BJ (cell line): ENCODE measurements around the gene PITX2. TPM values are rescaled to one million over a fixed set of nuclear protein-coding genes. Genes with fewer than 3 reads are reported as not detected.

Experiments used
- CTCF ChIA-PET: fragments of 350-600 bp; formaldehyde crosslinking; extraction: SDS; loops from one replicate; lab custom pipeline; 2021; ENCODE audit warnings: antibody characterized with exemption, inconsistent platforms; lab: Yijun Ruan, JAX
- POLR2A ChIA-PET: fragments of 300-600 bp; sonication (Branson Sonifier 250); formaldehyde crosslinking; extraction: SDS; loops from one replicate; lab custom pipeline; 2021; ENCODE audit warnings: antibody characterized with exemption; lab: Charles Lee
- DNase-seq: peaks from one replicate; pipeline ENCODE4 v3.0.0-alpha.2; 2011; ENCODE audit warnings: low read depth
- H3K27me3 ChIP-seq: 2 replicates; pipeline ENCODE4 v1.6.0; 2011; ENCODE audit warnings: low read length; ENCODE audit not compliant: control insufficient read depth, insufficient read depth
- H3K36me3 ChIP-seq: 2 replicates; pipeline ENCODE4 v1.5.1; 2011; ENCODE audit warnings: low read length; ENCODE audit not compliant: control insufficient read depth, insufficient read depth
- H3K4me3 ChIP-seq: 2 replicates; pipeline ENCODE4 v1.5.1; 2011; ENCODE audit warnings: low read depth, mild to moderate bottlenecking, control low read depth, low read length
- polyA plus RNA-seq: library from polyadenylated mRNA; depleted of rRNA; stranded (reverse); fragments of >200 nt; gene quantifications from 2 replicates; pipeline ENCODE4 v1.2.3, GENCODE V29; 2011
- TF ChIP-seq, protein P1 (sequence below): IDR thresholded peaks from 2 replicates; pipeline ENCODE4 v1.5.1; 2011; ENCODE audit warnings: low read depth, mild to moderate bottlenecking, control low read depth, inconsistent platforms, low read length, moderate library complexity; ENCODE audit not compliant: insufficient read depth

PITX2 gene
- polyA plus RNA-seq, 1 experiment = 1.1 TPM

DNA sequence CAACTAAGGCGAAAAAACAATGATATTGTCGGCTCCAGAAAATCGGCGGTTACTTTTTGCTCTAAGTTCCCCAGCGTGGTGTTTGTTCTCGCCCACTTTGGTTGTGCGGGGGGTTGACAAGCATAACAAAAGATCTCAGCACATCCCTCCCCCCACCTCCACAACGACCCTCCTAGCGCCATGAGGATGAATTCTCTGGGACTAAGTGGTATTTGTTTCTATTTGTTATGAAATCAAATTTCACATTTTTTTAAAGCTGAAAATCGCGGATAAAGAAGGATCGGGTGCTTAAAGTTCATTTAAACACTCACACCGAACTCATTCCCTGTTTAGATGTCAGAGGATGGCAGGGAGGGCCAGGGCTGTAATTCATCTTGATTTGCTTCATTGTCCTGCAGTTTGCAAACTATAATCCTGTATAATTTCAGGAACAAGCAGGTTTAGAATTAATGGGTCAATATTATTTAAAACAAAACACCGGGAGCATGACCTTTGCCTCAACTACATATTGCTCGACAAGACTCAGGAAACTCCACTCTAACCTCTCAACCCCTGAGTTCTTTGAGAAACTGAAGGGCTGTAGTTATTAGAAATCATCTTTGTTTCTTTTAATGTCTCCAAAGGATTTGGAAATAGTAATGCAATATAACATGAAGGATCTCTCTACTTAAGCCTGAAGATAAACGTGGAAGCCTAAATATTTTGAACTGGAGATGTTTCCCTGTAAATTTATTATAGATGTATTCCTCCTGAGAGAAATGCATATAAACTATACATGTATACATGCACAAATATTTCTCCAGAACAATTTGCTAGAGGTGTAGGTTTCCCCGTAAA is 6.4 kb downstream of the PITX2 start:
- CTCF ChIA-PET = interaction anchor here (0.7 to 1.4 kb wide), 2 partner anchors 12 to 1835 kb away, joined by 3 read pairs; no protein-coding TSS in a partner anchor
- DNase-seq = no peak
- no peaks in the 10 kb centered on the region for H3K36me3 ChIP-seq
- peaks cover 57% of the 10 kb centered on the region for H3K27me3 ChIP-seq
- no peak overlapping the region for H3K4me3 ChIP-seq
- POLR2A ChIA-PET = no interaction called here
- TF ChIP-seq, protein P1, sequence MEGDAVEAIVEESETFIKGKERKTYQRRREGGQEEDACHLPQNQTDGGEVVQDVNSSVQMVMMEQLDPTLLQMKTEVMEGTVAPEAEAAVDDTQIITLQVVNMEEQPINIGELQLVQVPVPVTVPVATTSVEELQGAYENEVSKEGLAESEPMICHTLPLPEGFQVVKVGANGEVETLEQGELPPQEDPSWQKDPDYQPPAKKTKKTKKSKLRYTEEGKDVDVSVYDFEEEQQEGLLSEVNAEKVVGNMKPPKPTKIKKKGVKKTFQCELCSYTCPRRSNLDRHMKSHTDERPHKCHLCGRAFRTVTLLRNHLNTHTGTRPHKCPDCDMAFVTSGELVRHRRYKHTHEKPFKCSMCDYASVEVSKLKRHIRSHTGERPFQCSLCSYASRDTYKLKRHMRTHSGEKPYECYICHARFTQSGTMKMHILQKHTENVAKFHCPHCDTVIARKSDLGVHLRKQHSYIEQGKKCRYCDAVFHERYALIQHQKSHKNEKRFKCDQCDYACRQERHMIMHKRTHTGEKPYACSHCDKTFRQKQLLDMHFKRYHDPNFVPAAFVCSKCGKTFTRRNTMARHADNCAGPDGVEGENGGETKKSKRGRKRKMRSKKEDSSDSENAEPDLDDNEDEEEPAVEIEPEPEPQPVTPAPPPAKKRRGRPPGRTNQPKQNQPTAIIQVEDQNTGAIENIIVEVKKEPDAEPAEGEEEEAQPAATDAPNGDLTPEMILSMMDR = no peak

DNA sequence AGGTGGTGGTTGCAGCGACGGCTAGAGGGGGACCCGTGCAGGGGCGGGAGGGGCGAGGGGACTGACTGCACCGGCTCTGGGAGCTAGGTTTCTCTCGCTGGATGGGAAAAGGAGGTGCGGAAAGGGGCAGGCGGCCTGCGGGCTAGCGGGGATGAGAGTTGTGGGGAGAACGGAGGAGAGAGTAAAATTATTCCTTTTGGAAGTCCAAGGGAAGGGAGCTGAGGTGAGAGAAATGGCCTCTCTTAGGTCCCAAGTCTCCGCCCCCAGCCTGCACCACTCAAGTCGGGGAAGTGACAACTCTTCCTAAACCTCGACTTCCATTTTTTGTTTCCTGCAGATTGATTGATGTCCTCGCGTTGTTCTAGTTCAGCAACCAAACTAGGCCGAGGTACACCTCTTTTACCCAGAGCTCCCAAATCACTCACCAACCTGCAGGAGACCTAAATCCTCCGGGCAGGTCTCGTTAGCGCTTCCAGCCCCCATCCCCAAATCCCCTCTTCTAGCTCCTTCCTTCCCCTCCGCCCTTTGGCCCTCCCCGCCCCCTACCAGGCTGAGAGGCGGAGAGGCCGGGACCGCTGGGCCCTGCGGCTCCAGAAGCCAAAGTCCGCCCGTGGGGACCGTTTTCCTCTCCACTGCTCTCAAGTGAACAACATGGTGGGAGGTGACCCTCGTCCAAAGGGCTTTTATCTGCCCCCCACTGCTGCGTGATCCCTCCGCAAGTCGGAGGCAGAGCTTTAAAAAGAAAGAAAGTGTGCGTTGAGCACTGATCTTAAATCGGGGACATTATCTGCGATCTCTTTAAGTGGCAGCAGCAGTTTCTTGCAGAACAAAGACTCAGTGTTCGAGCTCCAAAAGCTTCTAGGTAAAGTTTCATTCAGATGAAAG is 7.3 kb downstream of the PITX2 start:
- H3K4me3 ChIP-seq = no peak overlapping the region
- no peaks in the 10 kb centered on the region for H3K36me3 ChIP-seq
- TF ChIP-seq, protein P1 = no peak
- CTCF ChIA-PET = interaction anchor here (1.1 to 1.4 kb wide), 2 partner anchors 12 to 29 kb away, joined by 3 read pairs; no protein-coding TSS in a partner anchor
- peaks cover 53% of the 10 kb centered on the region for H3K27me3 ChIP-seq
- DNase-seq = no peak
- POLR2A ChIA-PET = no interaction called here

DNA sequence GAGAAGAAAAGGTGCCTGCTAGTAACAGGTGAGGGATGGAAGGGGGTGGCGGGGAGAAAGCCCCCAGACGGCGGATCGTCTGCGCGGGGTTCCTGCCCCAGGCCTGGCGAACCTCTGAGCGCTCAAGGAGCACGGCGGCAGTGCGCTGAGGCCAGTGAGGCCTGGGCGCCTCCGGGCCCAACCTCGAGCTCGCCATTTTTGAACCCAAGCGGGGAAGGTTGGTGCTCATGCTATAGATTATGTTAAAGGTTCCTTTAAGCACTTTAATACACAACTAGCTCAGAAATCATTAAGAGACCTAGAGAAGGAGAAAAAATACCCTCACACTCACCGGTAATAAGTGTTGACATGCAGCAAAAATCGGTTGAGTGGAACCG is 7.9 kb downstream of the PITX2 start:
- H3K4me3 ChIP-seq = no peak overlapping the region
- TF ChIP-seq, protein P1 = no peak
- no peak for DNase-seq
- H3K27me3 ChIP-seq = peaks cover 52% of the 10 kb centered on the region
- H3K36me3 ChIP-seq = no peaks in the 10 kb centered on the region
- ChIA-PET POLR2A (no interaction called here), CTCF (interaction anchor here (1.1 to 1.4 kb wide), 2 partner anchors 11 to 28 kb away, joined by 3 read pairs; no protein-coding TSS in a partner anchor)

DNA sequence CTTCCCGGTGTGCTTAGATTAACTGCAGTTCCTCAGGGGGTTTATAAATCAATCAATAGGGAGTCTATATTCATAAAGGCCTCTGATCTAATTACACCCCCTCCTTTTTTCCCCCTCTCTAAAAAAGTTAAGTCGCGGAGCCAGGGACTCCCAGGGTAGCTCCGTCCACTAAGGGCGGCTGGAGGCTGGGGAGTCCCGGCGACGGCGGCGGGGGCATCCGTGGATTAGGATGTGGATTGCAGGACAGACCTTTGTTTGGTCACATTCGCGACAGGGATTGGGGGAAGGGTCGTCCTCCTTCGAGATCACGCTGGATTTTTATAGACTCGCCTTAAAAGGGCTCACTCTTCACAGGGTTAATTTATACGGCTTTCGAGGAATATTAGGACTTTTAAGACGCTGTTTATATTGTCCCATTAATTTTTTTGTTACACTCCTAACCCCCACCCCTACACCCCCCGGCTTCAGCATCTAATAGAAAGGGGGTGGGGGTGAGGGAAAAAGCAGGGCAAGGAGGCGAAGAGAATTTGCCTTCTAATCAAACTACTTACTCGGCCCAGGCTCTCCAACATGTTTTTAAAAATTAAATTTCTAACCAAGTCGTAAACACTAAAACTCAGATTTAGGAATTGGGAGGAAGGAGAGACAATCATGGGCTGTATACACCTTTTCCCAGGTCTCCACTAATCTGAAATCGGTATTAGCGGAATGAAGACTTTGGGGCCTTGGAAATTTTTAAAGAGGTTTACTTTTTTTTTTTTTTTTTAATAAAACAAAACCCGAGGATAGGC is 8.5 kb downstream of the PITX2 start:
- CTCF ChIA-PET = interaction anchor here (1.1 kb wide), 1 partner anchor 28 kb away, joined by 3 read pairs; no protein-coding TSS in a partner anchor

More for the DNA sequence above, 8.5 kb downstream of the PITX2 start:
- Histone ChIP-seq H3K4me3 (no peak overlapping the region), H3K36me3 (no peaks in the 10 kb centered on the region), H3K27me3 (peaks cover 53% of the 10 kb centered on the region)
- DNase-seq = no peak
- TF ChIP-seq, protein P1 = no peak
- POLR2A ChIA-PET = no interaction called here
